Smooth muscle cell (in vitro differentiated cells): ENCODE data around the gene PIGZ. TPM values are rescaled to one million over a fixed set of nuclear protein-coding genes. Genes with fewer than 3 reads are reported as not detected.

Experiments
- DNase-seq: peaks from one replicate; lab custom pipeline; 2025; ENCODE audit not compliant: unreplicated experiment; lab: John Stamatoyannopoulos, UW
- H2AFZ ChIP-seq: fragments of 200-600 bp; sonication (generic); 2 replicates; pipeline ENCODE4 v1.6.0; 2016; ENCODE audit warnings: antibody characterized with exemption, low read depth, mild to moderate bottlenecking
- H3F3A ChIP-seq: fragments of 200-600 bp; sonication (generic); 2 replicates; pipeline ENCODE4 v1.6.0; 2017; ENCODE audit warnings: antibody characterized with exemption, low read depth
- H3K27ac ChIP-seq: fragments of 200-600 bp; sonication (generic); 2 replicates; pipeline ENCODE4 v1.5.1; 2016; ENCODE audit warnings: low read depth, mild to moderate bottlenecking
- H3K27me3 ChIP-seq: fragments of 200-600 bp; sonication (generic); 2 replicates; pipeline ENCODE4 v1.6.1; 2016; ENCODE audit warnings: low read depth, mild to moderate bottlenecking
- H3K36me3 ChIP-seq: fragments of 200-600 bp; sonication (generic); 2 replicates; pipeline ENCODE4 v1.5.1; 2016; ENCODE audit warnings: low read depth
- H3K4me1 ChIP-seq: fragments of 200-600 bp; sonication (generic); 2 replicates; pipeline ENCODE4 v1.5.1; 2016; ENCODE audit warnings: low read depth
- H3K4me2 ChIP-seq: fragments of 200-600 bp; sonication (generic); 2 replicates; pipeline ENCODE4 v1.6.0; 2016; ENCODE audit warnings: mild to moderate bottlenecking
- H3K4me3 ChIP-seq: fragments of 200-600 bp; sonication (generic); 2 replicates; pipeline ENCODE4 v1.5.1; 2016; ENCODE audit warnings: mild to moderate bottlenecking
- H3K79me2 ChIP-seq: fragments of 200-600 bp; sonication (generic); 2 replicates; pipeline ENCODE4 v1.6.0; 2016; ENCODE audit warnings: low read depth, mild to moderate bottlenecking
- H3K9ac ChIP-seq: fragments of 200-600 bp; sonication (generic); 2 replicates; pipeline ENCODE4 v1.6.0; 2016; ENCODE audit warnings: low read depth
- H3K9me3 ChIP-seq: fragments of 200-600 bp; sonication (generic); replicated peaks from 2 replicates; pipeline ENCODE4 v1.5.1; 2016; ENCODE audit warnings: low read depth
- H4K20me1 ChIP-seq: fragments of 200-600 bp; sonication (generic); 2 replicates; pipeline ENCODE4 v1.6.0; 2016; ENCODE audit warnings: low read depth
- WGBS: methylation state at CpG from one replicate; pipeline ENCODE4 v1.1.7; 2016; ENCODE audit warnings: low lambda C conversion rate; 5-methylcytosine and 5-hydroxymethylcytosine counted together
- polyA plus RNA-seq: library from polyadenylated mRNA; unstranded; fragments of >200 nt; fragmentation: Nextera tagmentation; extraction: Ambion mirVana; gene quantifications from 2 replicates; pipeline ENCODE4 v1.2.1, GENCODE V29; 2016
- total RNA-seq: library from RNA; depleted of rRNA; stranded (reverse); fragments of >200 nt; gene quantifications from 2 replicates; pipeline ENCODE4 v1.2.3, GENCODE V29; 2014
- TF ChIP-seq, protein P1 (sequence below): fragments of 200-600 bp; sonication (generic); IDR thresholded peaks from 2 replicates; pipeline ENCODE4 v1.5.1; 2017; ENCODE audit warnings: borderline replicate concordance, mild to moderate bottlenecking, antibody characterized with exemption; ENCODE audit not compliant: insufficient read depth, poor library complexity, severe bottlenecking

Gene PIGZ, protein sequence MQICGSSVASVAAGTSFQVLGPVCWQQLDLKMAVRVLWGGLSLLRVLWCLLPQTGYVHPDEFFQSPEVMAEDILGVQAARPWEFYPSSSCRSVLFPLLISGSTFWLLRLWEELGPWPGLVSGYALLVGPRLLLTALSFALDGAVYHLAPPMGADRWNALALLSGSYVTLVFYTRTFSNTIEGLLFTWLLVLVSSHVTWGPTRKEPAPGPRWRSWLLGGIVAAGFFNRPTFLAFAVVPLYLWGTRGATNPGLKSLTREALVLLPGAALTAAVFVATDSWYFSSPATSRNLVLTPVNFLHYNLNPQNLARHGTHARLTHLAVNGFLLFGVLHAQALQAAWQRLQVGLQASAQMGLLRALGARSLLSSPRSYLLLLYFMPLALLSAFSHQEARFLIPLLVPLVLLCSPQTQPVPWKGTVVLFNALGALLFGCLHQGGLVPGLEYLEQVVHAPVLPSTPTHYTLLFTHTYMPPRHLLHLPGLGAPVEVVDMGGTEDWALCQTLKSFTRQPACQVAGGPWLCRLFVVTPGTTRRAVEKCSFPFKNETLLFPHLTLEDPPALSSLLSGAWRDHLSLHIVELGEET
- total RNA-seq (3.0 and 3.2 TPM in 2 replicates), polyA plus RNA-seq (1.8 and 2.6 TPM in 2 replicates)

DNA sequence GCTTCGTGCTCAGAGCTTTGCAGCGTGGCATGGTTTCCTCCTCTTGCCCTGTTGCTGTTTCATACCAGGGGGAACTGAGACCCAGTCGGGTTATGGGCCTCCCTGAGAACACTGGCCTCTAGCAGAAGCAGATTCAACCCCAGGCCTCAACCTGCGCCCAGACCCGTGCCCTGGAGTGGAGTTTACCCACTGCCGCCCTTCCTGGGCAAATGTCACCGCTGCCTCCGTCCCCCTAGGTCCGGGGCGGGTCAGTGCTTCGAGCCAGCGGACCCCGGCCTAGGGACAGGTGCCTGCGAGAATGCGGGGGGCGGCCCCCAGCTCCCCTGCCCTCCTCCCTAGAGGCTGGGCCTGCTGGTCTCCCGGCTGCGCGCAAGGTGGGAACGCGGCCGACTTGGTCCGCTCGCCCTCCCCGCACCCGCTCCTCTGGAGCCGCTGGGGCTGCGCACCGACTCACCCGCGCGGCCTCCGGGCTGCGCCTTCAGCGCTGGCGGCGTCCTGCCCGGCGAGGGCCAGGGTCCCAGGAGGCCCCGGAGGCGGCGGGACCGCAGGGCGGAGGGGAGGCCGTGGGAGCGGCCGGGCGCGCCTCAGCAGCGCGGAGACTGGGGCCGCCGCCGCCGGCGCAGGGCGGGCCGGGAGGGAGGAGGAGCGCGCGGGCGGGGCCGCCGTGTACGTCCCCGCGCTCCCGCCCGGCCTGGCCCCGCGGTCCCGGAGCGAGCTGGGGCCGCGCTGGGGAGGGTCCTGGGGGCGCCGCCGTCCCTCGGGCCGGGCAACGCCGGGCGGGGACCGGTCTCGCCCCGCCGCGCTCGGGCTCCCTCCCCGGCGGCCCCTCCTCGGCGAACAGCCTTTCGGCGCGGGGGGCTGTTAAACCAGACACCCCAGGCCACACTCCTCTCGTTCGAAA, at the start of gene PIGZ:
Gene PIGZ, minus strand, starts transcription at position 601 of the 901 bp plus-strand sequence. CDS start 16,802 bp downstream, outside the sequence.
- H3K4me3 ChIP-seq, result peak within 1 kb of the TSS; percentile 72
- DNase-seq, result no peak
- no peaks in the 10 kb centered on the region for H3K36me3 ChIP-seq
- peak within 1 kb of the TSS; percentile 99 for H2AFZ ChIP-seq
- H4K20me1 ChIP-seq, result no peaks in the 10 kb centered on the region
- H3K4me1 ChIP-seq, result no peaks in the 10 kb centered on the region
- H3K27ac ChIP-seq, result no peak within 1 kb of the TSS
- H3K9me3 ChIP-seq, result no peaks in the 10 kb centered on the region
- peaks cover 41% of the 10 kb centered on the region for H3K27me3 ChIP-seq
- WGBS, result 13% methylated on average over 35 of the region's 98 CpGs
- H3K79me2 ChIP-seq, result no peaks in the 10 kb centered on the region
- TF ChIP-seq, protein P1, sequence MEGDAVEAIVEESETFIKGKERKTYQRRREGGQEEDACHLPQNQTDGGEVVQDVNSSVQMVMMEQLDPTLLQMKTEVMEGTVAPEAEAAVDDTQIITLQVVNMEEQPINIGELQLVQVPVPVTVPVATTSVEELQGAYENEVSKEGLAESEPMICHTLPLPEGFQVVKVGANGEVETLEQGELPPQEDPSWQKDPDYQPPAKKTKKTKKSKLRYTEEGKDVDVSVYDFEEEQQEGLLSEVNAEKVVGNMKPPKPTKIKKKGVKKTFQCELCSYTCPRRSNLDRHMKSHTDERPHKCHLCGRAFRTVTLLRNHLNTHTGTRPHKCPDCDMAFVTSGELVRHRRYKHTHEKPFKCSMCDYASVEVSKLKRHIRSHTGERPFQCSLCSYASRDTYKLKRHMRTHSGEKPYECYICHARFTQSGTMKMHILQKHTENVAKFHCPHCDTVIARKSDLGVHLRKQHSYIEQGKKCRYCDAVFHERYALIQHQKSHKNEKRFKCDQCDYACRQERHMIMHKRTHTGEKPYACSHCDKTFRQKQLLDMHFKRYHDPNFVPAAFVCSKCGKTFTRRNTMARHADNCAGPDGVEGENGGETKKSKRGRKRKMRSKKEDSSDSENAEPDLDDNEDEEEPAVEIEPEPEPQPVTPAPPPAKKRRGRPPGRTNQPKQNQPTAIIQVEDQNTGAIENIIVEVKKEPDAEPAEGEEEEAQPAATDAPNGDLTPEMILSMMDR, result no peak
- H3K4me2 ChIP-seq, result peak within 1 kb of the TSS; percentile 96
- no peak within 1 kb of the TSS for H3K9ac ChIP-seq
- no peaks in the 10 kb centered on the region for H3F3A ChIP-seq

DNA sequence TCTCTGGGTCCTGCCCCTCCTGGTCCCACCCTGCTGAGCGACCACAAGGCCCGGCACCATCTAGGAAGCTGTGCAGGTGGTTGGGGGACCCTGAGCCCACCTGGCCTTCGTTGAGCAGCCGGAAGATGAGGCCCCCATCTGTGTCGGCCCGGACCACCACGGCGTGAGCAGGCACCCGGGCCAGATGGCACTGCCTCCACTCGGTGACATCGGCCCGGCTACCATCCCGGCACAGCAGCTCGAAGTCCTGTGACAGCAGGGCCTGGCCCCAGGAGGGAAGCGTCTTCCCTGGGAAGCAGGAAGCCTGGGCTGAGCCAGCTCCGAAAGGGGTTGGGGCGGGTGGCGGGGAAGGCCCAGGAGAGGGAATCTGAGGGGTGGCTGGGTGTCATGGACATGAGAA, 48.4 kb upstream of the PIGZ start:
- H3K79me2 ChIP-seq, result no peaks in the 10 kb centered on the region
- WGBS, result 99% methylated on average over 18 of the region's 18 CpGs
- H3F3A ChIP-seq, result no peaks in the 10 kb centered on the region
- no peaks in the 10 kb centered on the region for H3K9me3 ChIP-seq
- H4K20me1 ChIP-seq, result no peaks in the 10 kb centered on the region
- no peaks in the 10 kb centered on the region for H3K4me1 ChIP-seq
- TF ChIP-seq, protein P1, result no peak
- no peak overlapping the region for H3K4me2 ChIP-seq
- H3K27ac ChIP-seq, result no peak overlapping the region
- H2AFZ ChIP-seq, result no peak overlapping the region
- no peaks in the 10 kb centered on the region for H3K36me3 ChIP-seq
- H3K27me3 ChIP-seq, result no peaks in the 10 kb centered on the region
- H3K4me3 ChIP-seq, result no peak overlapping the region
- DNase-seq, result no peak
- H3K9ac ChIP-seq, result no peak overlapping the region

DNA sequence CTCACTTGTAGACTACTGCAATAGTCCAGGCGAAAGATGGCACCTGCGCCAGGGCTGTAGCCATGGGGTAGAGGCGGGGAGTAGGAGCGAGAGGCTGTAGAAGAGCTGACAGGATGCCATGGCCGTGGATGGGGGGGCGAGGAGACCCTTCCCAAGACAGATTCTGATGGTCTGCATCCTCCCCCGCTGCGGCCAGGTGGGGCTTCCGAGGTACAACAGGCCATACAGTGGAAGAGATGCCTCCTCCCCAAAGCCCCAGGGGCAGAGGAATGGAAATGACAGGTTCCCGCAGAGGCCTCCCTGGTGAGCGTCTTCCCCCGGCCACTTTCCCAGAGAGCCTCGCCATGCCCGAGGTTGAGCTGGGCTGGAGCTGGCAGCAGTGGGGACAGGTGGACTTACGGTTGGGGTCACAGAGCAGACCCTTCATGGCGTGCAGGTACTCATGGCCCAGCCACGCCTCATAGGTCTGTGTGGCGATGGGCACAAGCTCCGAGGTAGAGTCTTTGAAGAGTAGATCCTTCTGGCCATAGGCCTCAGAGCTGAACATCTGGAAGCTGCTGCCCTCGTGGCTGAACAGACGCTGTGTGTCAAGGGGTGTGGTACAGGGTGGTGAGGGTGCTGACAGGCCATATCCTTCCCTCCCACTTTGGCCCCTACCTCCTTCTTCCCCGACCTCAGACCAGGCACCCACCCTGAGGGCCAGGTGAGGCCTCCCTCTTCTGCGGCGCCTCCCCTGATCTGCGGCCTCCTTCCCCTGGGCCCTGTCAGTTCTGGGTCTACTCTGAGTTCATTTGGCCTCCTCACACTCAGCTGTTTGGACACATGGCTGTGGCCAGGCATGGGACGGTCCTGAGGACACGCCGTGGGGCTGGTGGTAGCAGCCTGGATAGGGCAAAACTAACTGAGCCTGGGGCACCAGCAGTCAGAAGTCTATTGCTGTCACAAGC, 47.4 kb upstream of the PIGZ start:
- no peak overlapping the region for H3K27ac ChIP-seq
- H3K27me3 ChIP-seq, result no peaks in the 10 kb centered on the region
- TF ChIP-seq, protein P1, result no peak
- H3K79me2 ChIP-seq, result no peaks in the 10 kb centered on the region
- H4K20me1 ChIP-seq, result no peaks in the 10 kb centered on the region
- no peak overlapping the region for H2AFZ ChIP-seq
- no peaks in the 10 kb centered on the region for H3F3A ChIP-seq
- H3K9me3 ChIP-seq, result no peaks in the 10 kb centered on the region
- no peak for DNase-seq
- WGBS, result 91% methylated on average over 28 of the region's 28 CpGs
- H3K9ac ChIP-seq, result no peak overlapping the region
- no peaks in the 10 kb centered on the region for H3K4me1 ChIP-seq
- no peaks in the 10 kb centered on the region for H3K36me3 ChIP-seq
- no peak overlapping the region for H3K4me2 ChIP-seq
- no peak overlapping the region for H3K4me3 ChIP-seq
